ENCODE measurements around the gene COL23A1.

- no peak for TF ChIP-seq GATA2 (IDR thresholded peaks at IDR 0.05; ENCODE audit: low read depth, low read length)
- TF ChIP-seq GATA3 (IDR thresholded peaks at IDR 0.05; ENCODE audit: low read depth, low read length): no peak
Measured at GRCh38 chr5:178419651-178420050, 170.5 kb downstream of the COL23A1 start.

Data from SH-SY5Y (cell line).